CD4-positive, CD25-positive, alpha-beta regulatory T cell (primary cell): ENCODE data around the gene EXOC4. TPM values are rescaled to one million over a fixed set of nuclear protein-coding genes. Genes with fewer than 3 reads are reported as not detected.

Experiments
- ATAC-seq, 2 donors: fragments of 150-1000 bp; cut with Tn5 transposase; one replicate each; pipeline ENCODE4 v1.10.0; 2021; ENCODE audit warnings: low read depth in 2 of 2, moderate number of reproducible peaks in 2 of 2, moderate library complexity in 1 of 2
- DNase-seq, 3 donors: peaks; one replicate each; pipeline versions ENCODE4 v3.0.0 to v3.0.0-alpha.2; 2012 to 2022; ENCODE audit warnings: mixed read lengths in 1 of 3
- H3K27ac ChIP-seq: one replicate; pipeline ENCODE4 v1.7.0; 2013; ENCODE audit warnings: mild to moderate bottlenecking, low read length; ENCODE audit not compliant: insufficient read depth, poor library complexity, severe bottlenecking
- H3K27me3 ChIP-seq: one replicate; pipeline ENCODE4 v1.7.0; 2013; ENCODE audit warnings: low read length; ENCODE audit not compliant: control insufficient read depth, insufficient read depth
- H3K36me3 ChIP-seq: one replicate; pipeline ENCODE4 v1.7.0; 2013; ENCODE audit warnings: mild to moderate bottlenecking, low read length, moderate library complexity; ENCODE audit not compliant: control insufficient read depth, insufficient read depth
- H3K4me1 ChIP-seq: 2 replicates; pipeline ENCODE4 v1.7.0; 2013; ENCODE audit warnings: mild to moderate bottlenecking, low read length; ENCODE audit not compliant: insufficient read depth, control insufficient read depth, poor library complexity, severe bottlenecking
- H3K4me3 ChIP-seq: one replicate; pipeline ENCODE4 v1.7.0; 2013; ENCODE audit warnings: low read depth, mild to moderate bottlenecking, low read length, moderate library complexity
- H3K9me3 ChIP-seq, 2 experiments: 1 replicate in 1 of 2; 2 replicates in 1 of 2; pipeline ENCODE4 v1.7.0; 2013; ENCODE audit warnings: low read length in 2 of 2, mild to moderate bottlenecking in 1 of 2, moderate library complexity in 1 of 2; ENCODE audit not compliant: control insufficient read depth in 2 of 2
- H3K27ac Mint-ChIP-seq, 3 donors: one replicate each; pipeline ENCODE4 v1.8.0; 2020 to 2022; ENCODE audit warnings: mild to moderate bottlenecking in 3 of 3, mixed read lengths in 3 of 3, moderate library complexity in 2 of 3
- H3K27me3 Mint-ChIP-seq: one replicate; pipeline ENCODE4 v1.8.0; 2022; ENCODE audit warnings: mild to moderate bottlenecking, mixed read lengths
- H3K36me3 Mint-ChIP-seq: one replicate; pipeline ENCODE4 v1.8.0; 2020; ENCODE audit warnings: mixed read lengths
- H3K4me1 Mint-ChIP-seq, 4 donors: one replicate each; pipeline ENCODE4 v1.8.0; 2020 to 2022; ENCODE audit warnings: mixed read lengths in 4 of 4, mild to moderate bottlenecking in 1 of 4
- H3K4me3 Mint-ChIP-seq, 4 donors: one replicate each; pipeline ENCODE4 v1.8.0; 2020 to 2022; ENCODE audit warnings: mild to moderate bottlenecking in 4 of 4, mixed read lengths in 4 of 4, moderate library complexity in 3 of 4
- H3K9me3 Mint-ChIP-seq, 7 donors: one replicate each; pipeline ENCODE4 v1.8.0; 2020 to 2022; ENCODE audit warnings: mixed read lengths in 7 of 7, mild to moderate bottlenecking in 3 of 7, moderate library complexity in 2 of 7
- polyA plus RNA-seq, 4 donors: library from polyadenylated mRNA; unstranded; fragments of 300-500 nt; fragmentation: Illumina TruSeq; gene quantifications; one replicate each; pipeline ENCODE4 v1.2.3, GENCODE V29; 2021
- total RNA-seq: library from RNA; stranded (reverse); gene quantifications from one replicate; pipeline ENCODE4 v1.2.3, GENCODE V29; 2022

EXOC4 gene
- total and polyA plus RNA-seq, 5 donors from 2014 or later, result 39.1 to 118 (median 52.2) TPM

- H3K27ac ChIP-seq, result no peak overlapping the region
- Mint-ChIP-seq H3K36me3 (peaks cover 48% of the 10 kb centered on the region), H3K27ac (no peak overlapping the region), H3K9me3 (peaks cover 0 to 25% (median 9%) of the 10 kb centered on the region in 7 donors), H3K27me3 (no peaks in the 10 kb centered on the region), H3K4me1 (peaks cover 0 to 6% (median 1%) of the 10 kb centered on the region in 4 donors), H3K4me3 (no peak overlapping the region)
- no peak overlapping the region for H3K4me3 ChIP-seq
- H3K9me3 ChIP-seq, result peaks cover 10 to 13% of the 10 kb centered on the region in 2 experiments
- no peaks in the 10 kb centered on the region for H3K4me1 ChIP-seq
- H3K36me3 ChIP-seq, result peaks cover 29% of the 10 kb centered on the region
- no peak for DNase-seq
- H3K27me3 ChIP-seq, result no peaks in the 10 kb centered on the region
- no peak for ATAC-seq
Measured at GRCh38 chr7:133916621-133917020, 663.7 kb downstream of the EXOC4 start.

DNA sequence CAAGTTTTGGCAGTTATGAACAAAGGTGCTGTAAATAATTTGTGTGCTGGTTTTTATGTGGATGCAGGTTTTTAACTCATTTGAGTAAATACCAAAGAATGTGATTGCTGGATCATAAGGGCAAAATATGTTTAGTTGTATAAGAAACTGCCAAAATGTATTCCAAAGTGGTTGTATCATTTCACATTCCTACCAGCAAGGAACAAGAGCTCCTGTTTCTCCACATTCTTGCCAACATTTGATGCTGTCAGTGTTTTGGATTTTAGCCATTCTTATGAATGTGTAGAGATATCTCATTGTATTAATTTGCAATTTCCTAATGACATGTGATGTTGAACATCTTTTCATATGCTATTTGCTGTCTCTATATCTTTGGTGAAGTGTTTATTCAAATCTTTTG is 666.9 kb downstream of the EXOC4 start:
- Mint-ChIP-seq H3K4me3 (no peak overlapping the region), H3K27me3 (no peaks in the 10 kb centered on the region), H3K4me1 (peaks cover 0 to 6% (median 0%) of the 10 kb centered on the region in 4 donors), H3K9me3 (peaks cover 0 to 28% (median 9%) of the 10 kb centered on the region in 7 donors), H3K27ac (no peak overlapping the region), H3K36me3 (peaks cover 56% of the 10 kb centered on the region)
- Histone ChIP-seq H3K4me3 (no peak overlapping the region), H3K36me3 (peaks cover 31% of the 10 kb centered on the region), H3K9me3 (peaks cover 11 to 17% of the 10 kb centered on the region in 2 experiments), H3K4me1 (no peaks in the 10 kb centered on the region), H3K27me3 (no peaks in the 10 kb centered on the region), H3K27ac (no peak overlapping the region)
- DNase-seq (no peak), ATAC-seq (no peak)

DNA sequence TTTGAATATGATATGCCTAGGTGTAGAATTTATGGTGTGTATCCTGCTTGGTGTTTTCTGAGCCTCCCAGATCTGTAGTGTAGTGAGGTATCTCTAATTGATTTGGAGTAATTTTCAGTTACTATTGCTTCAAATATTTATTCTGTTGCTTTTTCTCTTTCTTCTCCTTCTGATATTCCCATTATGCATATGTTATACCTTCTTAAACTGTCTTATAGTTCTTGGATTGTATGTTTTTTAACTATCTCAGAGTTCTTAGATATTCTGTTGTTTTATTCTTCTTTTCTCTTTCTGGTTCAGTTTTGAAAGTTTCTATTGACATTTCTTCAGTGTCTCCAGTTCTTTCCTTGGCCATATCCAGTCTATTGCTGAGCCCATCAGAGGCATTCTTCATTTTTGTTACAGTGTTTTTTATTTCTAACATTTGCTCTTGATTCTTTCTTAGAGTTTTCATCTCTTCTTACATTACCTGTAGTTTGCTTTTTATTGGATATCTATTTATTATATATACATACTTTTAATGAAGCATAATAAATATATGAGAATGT is 668.8 kb downstream of the EXOC4 start:
- H3K4me3 Mint-ChIP-seq, result peak overlapping the region in 1 of 4 donors; percentile 27
- peaks cover 0 to 6% (median 0%) of the 10 kb centered on the region in 4 donors for H3K4me1 Mint-ChIP-seq
- ATAC-seq (no peak), DNase-seq (no peak)
- H3K27ac Mint-ChIP-seq, result no peak overlapping the region
- Histone ChIP-seq H3K27ac (no peak overlapping the region), H3K9me3 (peaks cover 11 to 17% of the 10 kb centered on the region in 2 experiments), H3K36me3 (peaks cover 31% of the 10 kb centered on the region), H3K27me3 (no peaks in the 10 kb centered on the region), H3K4me3 (no peak overlapping the region), H3K4me1 (no peaks in the 10 kb centered on the region)
- H3K36me3 Mint-ChIP-seq, result peaks cover 53% of the 10 kb centered on the region
- H3K27me3 Mint-ChIP-seq, result no peaks in the 10 kb centered on the region
- H3K9me3 Mint-ChIP-seq, result peaks cover 0 to 28% (median 9%) of the 10 kb centered on the region in 7 donors

DNA sequence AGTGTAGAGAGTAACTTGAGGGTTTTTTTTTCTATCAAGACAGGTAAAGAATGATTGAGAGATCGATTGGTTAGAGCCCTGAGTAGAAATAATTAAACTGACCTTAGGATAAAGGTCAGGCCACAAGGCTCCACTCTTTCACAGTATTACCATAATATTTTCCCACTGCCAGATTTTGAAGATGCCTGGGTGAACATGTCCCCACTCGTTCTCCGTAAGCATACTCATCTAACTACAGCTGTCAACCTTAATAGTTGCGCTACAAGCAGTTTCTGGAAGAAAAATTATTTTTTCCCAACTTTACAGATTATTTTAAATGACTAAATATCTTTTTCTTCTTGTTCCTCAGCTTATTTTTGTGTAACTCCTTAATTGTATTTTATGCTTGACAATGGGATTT is 671.1 kb downstream of the EXOC4 start:
- ATAC-seq (no peak), DNase-seq (no peak)
- Mint-ChIP-seq H3K9me3 (peaks cover 0 to 28% (median 9%) of the 10 kb centered on the region in 7 donors), H3K27me3 (no peaks in the 10 kb centered on the region), H3K36me3 (peaks cover 35% of the 10 kb centered on the region), H3K4me3 (no peak overlapping the region), H3K27ac (no peak overlapping the region), H3K4me1 (peaks cover 0 to 4% (median 0%) of the 10 kb centered on the region in 4 donors)
- Histone ChIP-seq H3K4me3 (no peak overlapping the region), H3K9me3 (peaks cover 11 to 17% of the 10 kb centered on the region in 2 experiments), H3K27me3 (no peaks in the 10 kb centered on the region), H3K36me3 (peaks cover 17% of the 10 kb centered on the region), H3K27ac (no peak overlapping the region), H3K4me1 (no peaks in the 10 kb centered on the region)

GRCh38 chr7:133931053-133931452 is 678.2 kb downstream of the EXOC4 start:
- Histone ChIP-seq H3K4me3 (no peak overlapping the region), H3K4me1 (no peaks in the 10 kb centered on the region), H3K9me3 (no peaks in the 10 kb centered on the region), H3K36me3 (no peaks in the 10 kb centered on the region), H3K27ac (no peak overlapping the region), H3K27me3 (no peaks in the 10 kb centered on the region)
- no peak overlapping the region for H3K27ac Mint-ChIP-seq
- H3K27me3 Mint-ChIP-seq, result no peaks in the 10 kb centered on the region
- no peaks in the 10 kb centered on the region for H3K4me1 Mint-ChIP-seq
- no peaks in the 10 kb centered on the region for H3K9me3 Mint-ChIP-seq
- ATAC-seq, result no peak
- peaks cover 19% of the 10 kb centered on the region for H3K36me3 Mint-ChIP-seq
- DNase-seq, result no peak
- H3K4me3 Mint-ChIP-seq, result no peak overlapping the region

- Mint-ChIP-seq H3K9me3 (no peaks in the 10 kb centered on the region), H3K27me3 (no peaks in the 10 kb centered on the region), H3K4me1 (no peaks in the 10 kb centered on the region), H3K27ac (no peak overlapping the region), H3K36me3 (peaks cover 26% of the 10 kb centered on the region), H3K4me3 (no peak overlapping the region)
- Histone ChIP-seq H3K36me3 (peaks cover under 1% of the 10 kb centered on the region), H3K27ac (no peak overlapping the region), H3K27me3 (no peaks in the 10 kb centered on the region), H3K4me3 (no peak overlapping the region), H3K9me3 (no peaks in the 10 kb centered on the region), H3K4me1 (no peaks in the 10 kb centered on the region)
- DNase-seq (no peak), ATAC-seq (no peak)
Measured at GRCh38 chr7:133932591-133932990, 679.7 kb downstream of the EXOC4 start.

- no peak for ATAC-seq
Measured at GRCh38 chr7:133934262-133934976, 681.5 kb downstream of the EXOC4 start.

GRCh38 chr7:133934977-133935330 is 682.1 kb downstream of the EXOC4 start:
- no peaks in the 10 kb centered on the region for H3K27me3 Mint-ChIP-seq
- Histone ChIP-seq H3K9me3 (no peaks in the 10 kb centered on the region), H3K4me3 (no peak overlapping the region), H3K36me3 (peaks cover 18% of the 10 kb centered on the region), H3K27ac (no peak overlapping the region), H3K27me3 (no peaks in the 10 kb centered on the region), H3K4me1 (no peaks in the 10 kb centered on the region)
- peaks cover 34% of the 10 kb centered on the region for H3K36me3 Mint-ChIP-seq
- H3K9me3 Mint-ChIP-seq, result no peaks in the 10 kb centered on the region
- H3K27ac Mint-ChIP-seq, result no peak overlapping the region
- DNase-seq (no peak), ATAC-seq (no peak)
- H3K4me1 Mint-ChIP-seq, result peaks cover 0 to 2% (median 0%) of the 10 kb centered on the region in 4 donors
- H3K4me3 Mint-ChIP-seq, result no peak overlapping the region

More at GRCh38 chr7:133934262-133934976, 681.5 kb downstream of the EXOC4 start:
- Histone ChIP-seq H3K36me3 (peaks cover 17% of the 10 kb centered on the region), H3K9me3 (no peaks in the 10 kb centered on the region), H3K4me3 (no peak overlapping the region), H3K4me1 (no peaks in the 10 kb centered on the region), H3K27ac (no peak overlapping the region), H3K27me3 (no peaks in the 10 kb centered on the region)
- DNase-seq, result no peak
- Mint-ChIP-seq H3K9me3 (no peaks in the 10 kb centered on the region), H3K4me1 (peaks cover 0 to 2% (median 0%) of the 10 kb centered on the region in 4 donors), H3K27me3 (no peaks in the 10 kb centered on the region), H3K4me3 (no peak overlapping the region), H3K27ac (no peak overlapping the region), H3K36me3 (peaks cover 36% of the 10 kb centered on the region)
